ENCODE measurements around the gene SARDH.

SARDH gene

GRCh38 chr9:133692364-133692985 is 45.7 kb downstream of the SARDH start:
- Histone ChIP-seq H3K4me3 (no peak overlapping the region), H3K27ac (no peak overlapping the region)

- no peak overlapping the region for H3K4me3 ChIP-seq
- no peak overlapping the region for H3K27ac ChIP-seq
Observed at GRCh38 chr9:133691626-133692363, 46.4 kb downstream of the SARDH start.

- Histone ChIP-seq H3K27ac (no peak overlapping the region), H3K4me3 (no peak overlapping the region)
Observed at GRCh38 chr9:133691191-133691590, 47.0 kb downstream of the SARDH start.

GRCh38 chr9:133690081-133690561 is 48.0 kb downstream of the SARDH start:
- no peak overlapping the region for H3K4me3 ChIP-seq
- H3K27ac ChIP-seq = no peak overlapping the region

- Histone ChIP-seq H3K4me3 (no peak overlapping the region), H3K27ac (no peak overlapping the region)
Observed at GRCh38 chr9:133689151-133689763, 48.9 kb downstream of the SARDH start.

GRCh38 chr9:133687856-133688761 is 50.0 kb downstream of the SARDH start:
- no peak overlapping the region for H3K27ac ChIP-seq

GRCh38 chr9:133686642-133687575 is 51.2 kb downstream of the SARDH start:
- H3K27ac ChIP-seq = no peak overlapping the region
- no peak overlapping the region for H3K4me3 ChIP-seq

More at GRCh38 chr9:133687856-133688761, 50.0 kb downstream of the SARDH start:
- H3K4me3 ChIP-seq = no peak overlapping the region

GRCh38 chr9:133685653-133686609 is 52.2 kb downstream of the SARDH start:
- peak overlapping the region in 2 of 21 experiments; percentile 42 to 93 for H3K27ac ChIP-seq
- H3K4me3 ChIP-seq = no peak overlapping the region

- peak overlapping the region in 10 of 21 experiments; percentile 58 to 93 (median 78) for H3K27ac ChIP-seq
- H3K4me3 ChIP-seq = no peak overlapping the region
Observed at GRCh38 chr9:133684936-133685361, 53.2 kb downstream of the SARDH start.

- H3K27ac ChIP-seq = peak overlapping the region in 18 of 21 experiments; percentile 15 to 93 (median 72)
- no peak overlapping the region for H3K4me3 ChIP-seq
Observed at GRCh38 chr9:133684121-133684935, 53.8 kb downstream of the SARDH start.

- Histone ChIP-seq H3K27ac (peak overlapping the region in 18 of 21 experiments; percentile 15 to 93 (median 72)), H3K4me3 (no peak overlapping the region)
Observed at GRCh38 chr9:133683586-133684120, 54.5 kb downstream of the SARDH start.

GRCh38 chr9:133682818-133683585 is 55.1 kb downstream of the SARDH start:
- peak overlapping the region in 18 of 21 experiments; percentile 15 to 93 (median 72) for H3K27ac ChIP-seq
- no peak overlapping the region for H3K4me3 ChIP-seq

- Histone ChIP-seq H3K27ac (peak overlapping the region in 4 of 21 experiments; percentile 25 to 93 (median 86)), H3K4me3 (no peak overlapping the region)
Observed at GRCh38 chr9:133681658-133682306, 56.4 kb downstream of the SARDH start.

- H3K27ac ChIP-seq = peak overlapping the region in 2 of 21 experiments; percentile 13 to 90
- H3K4me3 ChIP-seq = no peak overlapping the region
Observed at GRCh38 chr9:133680976-133681657, 57.0 kb downstream of the SARDH start.

All from skin epidermis (tissue), 12 donors.